ENCODE data around the gene IL17C. TPM values are rescaled to one million over a fixed set of nuclear protein-coding genes. Genes with fewer than 3 reads are reported as not detected.

The IL17C gene
- total RNA-seq, 1 donor from 2014 or later = not detected

DNA sequence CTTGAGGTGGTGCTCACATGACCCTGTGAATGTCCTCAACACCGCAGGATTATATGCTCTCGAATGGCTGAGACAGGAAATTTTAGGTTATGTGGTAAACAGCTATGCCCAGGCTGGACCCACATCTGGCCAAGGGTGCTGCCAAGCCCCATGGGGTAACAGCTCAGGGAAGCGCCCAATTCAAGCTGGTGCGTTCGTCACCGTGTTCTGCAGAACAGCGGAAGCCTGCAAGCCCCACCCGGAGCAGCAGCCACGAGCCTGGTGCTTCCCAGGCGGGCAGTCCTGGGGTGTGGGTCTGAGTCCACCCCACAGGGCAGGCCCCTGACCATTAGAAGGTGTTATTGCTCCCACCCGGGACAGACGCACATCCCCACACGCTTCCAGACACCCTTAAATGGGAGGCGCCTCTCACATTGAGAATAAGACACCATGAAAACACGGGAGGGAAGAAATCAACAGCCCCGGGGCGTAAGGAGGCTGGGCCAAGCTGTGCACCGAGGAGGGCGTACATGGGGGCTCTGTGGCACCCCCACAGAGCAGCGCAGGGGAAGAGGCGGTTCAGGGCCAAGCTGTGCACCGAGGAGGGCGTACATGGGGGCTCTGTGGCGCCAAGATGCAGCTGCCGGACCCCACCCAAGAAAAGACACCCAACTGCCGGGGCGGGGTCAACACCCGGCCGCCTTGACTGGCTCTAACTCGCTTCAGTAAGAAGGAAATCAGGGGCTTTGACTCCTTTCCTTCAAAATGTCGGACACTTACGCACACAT, 15.4 kb downstream of the IL17C start:
- TF ChIP-seq, protein P1, sequence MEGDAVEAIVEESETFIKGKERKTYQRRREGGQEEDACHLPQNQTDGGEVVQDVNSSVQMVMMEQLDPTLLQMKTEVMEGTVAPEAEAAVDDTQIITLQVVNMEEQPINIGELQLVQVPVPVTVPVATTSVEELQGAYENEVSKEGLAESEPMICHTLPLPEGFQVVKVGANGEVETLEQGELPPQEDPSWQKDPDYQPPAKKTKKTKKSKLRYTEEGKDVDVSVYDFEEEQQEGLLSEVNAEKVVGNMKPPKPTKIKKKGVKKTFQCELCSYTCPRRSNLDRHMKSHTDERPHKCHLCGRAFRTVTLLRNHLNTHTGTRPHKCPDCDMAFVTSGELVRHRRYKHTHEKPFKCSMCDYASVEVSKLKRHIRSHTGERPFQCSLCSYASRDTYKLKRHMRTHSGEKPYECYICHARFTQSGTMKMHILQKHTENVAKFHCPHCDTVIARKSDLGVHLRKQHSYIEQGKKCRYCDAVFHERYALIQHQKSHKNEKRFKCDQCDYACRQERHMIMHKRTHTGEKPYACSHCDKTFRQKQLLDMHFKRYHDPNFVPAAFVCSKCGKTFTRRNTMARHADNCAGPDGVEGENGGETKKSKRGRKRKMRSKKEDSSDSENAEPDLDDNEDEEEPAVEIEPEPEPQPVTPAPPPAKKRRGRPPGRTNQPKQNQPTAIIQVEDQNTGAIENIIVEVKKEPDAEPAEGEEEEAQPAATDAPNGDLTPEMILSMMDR (IDR thresholded peaks at IDR 0.05) = no peak
- Histone ChIP-seq H3K9me3 (no peaks in the 10 kb centered on the region), H3K4me3 (no peak overlapping the region), H3K36me3 (peaks cover 10 to 40% of the 10 kb centered on the region in 2 donors), H3K27ac (no peak overlapping the region), H3K4me1 (peaks cover 0 to 11% of the 10 kb centered on the region in 2 donors), H3K27me3 (no peaks in the 10 kb centered on the region)
- no peak for DNase-seq (ENCODE audit: low spot score in 2 of 2)
- intact Hi-C loops (cut with DNase I) = no loop called here

DNA sequence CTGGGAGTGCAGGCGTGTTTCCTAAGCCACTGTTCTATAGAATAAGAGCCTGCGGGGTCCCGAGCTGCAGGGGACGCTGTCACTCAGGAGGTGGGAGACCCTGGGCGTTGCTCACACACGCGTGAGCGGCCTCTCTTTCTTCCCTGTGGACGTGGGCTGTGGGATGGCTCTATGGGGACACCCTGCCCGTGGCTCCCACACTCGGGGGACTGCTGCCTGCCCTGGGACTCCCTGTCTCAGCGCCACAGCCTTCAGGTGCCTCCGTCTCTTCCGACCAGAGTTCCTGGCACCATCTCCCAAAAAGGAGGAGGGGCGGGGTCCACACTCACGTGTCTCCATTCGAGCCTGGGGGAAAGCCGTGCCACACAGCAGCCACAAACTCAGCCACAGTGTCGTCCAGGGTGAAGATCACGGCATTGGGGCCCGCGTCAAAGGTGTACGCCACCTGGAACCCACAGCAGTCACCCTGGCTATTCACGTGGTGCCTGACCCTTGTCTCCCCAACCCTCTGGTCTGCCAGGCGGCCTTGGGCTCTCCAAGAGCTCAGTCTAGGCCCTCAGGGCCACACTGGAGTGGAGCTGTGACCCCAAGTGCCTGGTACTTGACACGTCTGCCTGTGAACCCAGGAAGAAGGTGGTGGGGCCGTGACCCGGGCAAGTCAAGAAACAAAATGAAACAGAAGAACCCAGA, 16.1 kb downstream of the IL17C start:
- H3K9me3 ChIP-seq = no peaks in the 10 kb centered on the region
- TF ChIP-seq, protein P1 (IDR thresholded peaks at IDR 0.05) = no peak
- no peaks in the 10 kb centered on the region for H3K27me3 ChIP-seq
- H3K36me3 ChIP-seq = peaks cover 10 to 40% of the 10 kb centered on the region in 2 donors
- no peak overlapping the region for H3K27ac ChIP-seq
- intact Hi-C loops (cut with DNase I) = no loop called here
- no peak overlapping the region for H3K4me3 ChIP-seq
- DNase-seq (ENCODE audit: low spot score in 2 of 2) = no peak
- peaks cover 0 to 11% of the 10 kb centered on the region in 2 donors for H3K4me1 ChIP-seq

DNA sequence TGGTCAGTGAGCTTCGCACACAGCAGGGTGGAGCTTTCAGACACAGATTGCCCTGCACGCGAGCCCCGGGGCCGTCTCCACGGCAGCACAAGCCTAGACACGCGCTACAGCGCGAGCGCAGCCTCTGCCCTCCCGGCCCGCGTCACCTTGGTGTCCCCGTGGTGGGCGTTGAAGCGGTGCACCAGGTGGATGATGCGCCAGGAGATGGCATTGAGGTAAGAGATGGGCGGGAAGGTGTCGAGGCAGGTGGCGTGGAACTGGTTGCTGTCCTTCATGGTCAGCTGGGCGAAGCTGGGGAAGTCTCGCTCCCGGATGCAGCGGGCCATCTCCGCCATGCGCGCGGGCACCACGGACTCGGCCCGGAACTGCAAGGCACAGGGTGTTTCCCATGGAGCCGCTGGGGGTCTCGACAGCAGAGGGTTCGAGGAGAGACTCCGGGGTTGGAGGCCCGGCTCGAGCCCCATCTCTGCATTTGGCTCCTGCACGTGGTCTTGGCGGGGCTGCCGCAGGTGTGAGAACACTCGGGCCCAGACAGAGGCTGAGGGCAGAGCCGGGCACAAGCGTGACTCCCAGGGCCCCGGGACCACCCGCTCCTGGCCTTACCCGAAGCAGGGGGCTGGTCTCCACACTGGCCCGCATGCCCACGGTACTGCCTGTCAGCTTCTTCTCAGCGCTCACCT, 16.8 kb downstream of the IL17C start:
- Histone ChIP-seq H3K27me3 (no peaks in the 10 kb centered on the region), H3K9me3 (no peaks in the 10 kb centered on the region), H3K36me3 (peaks cover 10 to 40% of the 10 kb centered on the region in 2 donors), H3K27ac (no peak overlapping the region), H3K4me3 (no peak overlapping the region), H3K4me1 (peaks cover 0 to 8% of the 10 kb centered on the region in 2 donors)
- TF ChIP-seq, protein P1 (IDR thresholded peaks at IDR 0.05) = no peak
- DNase-seq (ENCODE audit: low spot score in 2 of 2) = no peak
- intact Hi-C loops (cut with DNase I) = no loop called here

DNA sequence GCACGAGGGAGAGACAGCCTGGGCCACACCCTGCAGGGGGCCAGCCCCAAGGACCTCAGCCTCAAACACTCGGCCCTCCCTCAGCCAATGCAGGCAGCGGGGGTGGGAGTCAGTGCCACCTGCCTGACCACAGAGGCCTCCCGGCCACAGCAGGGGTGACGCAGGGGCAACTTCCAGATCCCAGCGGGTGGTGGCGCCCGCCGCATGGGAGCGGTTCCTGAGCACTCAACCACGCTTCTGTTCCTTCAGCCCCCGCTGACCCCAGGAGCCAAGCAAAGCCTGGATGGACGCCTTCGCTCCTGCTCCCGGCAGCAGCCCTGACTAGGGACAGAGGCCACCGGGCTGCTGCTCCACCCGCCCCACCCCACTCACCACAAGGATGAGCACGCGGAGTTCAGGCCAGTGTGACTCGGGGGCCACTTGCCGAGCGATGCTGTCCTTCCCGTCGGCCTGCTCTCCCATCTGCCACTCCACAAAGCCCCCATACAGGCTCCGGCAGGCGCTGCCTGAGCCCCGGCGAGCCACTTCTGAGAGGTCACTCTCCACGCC, 17.4 kb downstream of the IL17C start:
- TF ChIP-seq, protein P1 (IDR thresholded peaks at IDR 0.05) = no peak
- Histone ChIP-seq H3K9me3 (no peaks in the 10 kb centered on the region), H3K27me3 (no peaks in the 10 kb centered on the region), H3K27ac (no peak overlapping the region), H3K4me3 (no peak overlapping the region), H3K36me3 (peaks cover 10 to 40% of the 10 kb centered on the region in 2 donors), H3K4me1 (peaks cover 0 to 8% of the 10 kb centered on the region in 2 donors)
- intact Hi-C loops (cut with DNase I) = no loop called here
- DNase-seq (ENCODE audit: low spot score in 2 of 2) = no peak

DNA sequence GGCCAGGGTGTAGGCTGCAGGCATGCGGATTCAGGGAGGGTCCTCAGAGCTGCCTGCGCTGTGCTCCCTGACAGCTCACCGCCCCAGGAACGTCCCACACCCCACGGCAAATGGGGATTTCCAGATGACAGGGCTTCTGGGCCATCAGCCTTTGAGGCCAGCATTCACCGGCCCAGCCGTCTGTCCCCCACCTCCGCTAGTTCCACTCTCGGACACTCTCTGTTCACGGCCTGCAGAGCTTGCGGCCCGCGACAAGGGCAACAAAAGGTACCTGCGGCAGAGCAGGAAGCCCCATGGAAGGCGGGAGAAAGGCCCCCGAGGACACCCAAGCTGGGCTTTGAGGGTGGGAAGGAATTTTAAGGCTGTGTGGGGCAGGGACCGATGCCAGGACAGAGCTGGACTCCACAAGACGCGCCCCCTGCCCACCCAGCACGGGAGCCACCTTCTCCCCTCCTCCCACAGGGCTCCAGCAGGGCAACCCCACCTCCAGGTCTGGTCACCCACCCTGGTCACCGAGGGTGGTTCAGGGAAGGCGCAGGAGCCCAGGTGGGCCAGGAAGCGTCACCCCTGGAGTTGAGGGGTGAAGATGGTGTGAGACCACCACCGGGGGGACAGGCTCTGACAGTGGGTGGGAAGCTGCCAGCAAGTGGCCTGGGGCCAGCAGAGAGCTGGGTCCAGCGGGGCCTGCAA, 18.1 kb downstream of the IL17C start:
- intact Hi-C loops (cut with DNase I) = no loop called here
- DNase-seq (ENCODE audit: low spot score in 2 of 2) = no peak

More for the DNA sequence above, 18.1 kb downstream of the IL17C start:
- H3K36me3 ChIP-seq = peaks cover 10 to 40% of the 10 kb centered on the region in 2 donors
- no peaks in the 10 kb centered on the region for H3K9me3 ChIP-seq
- H3K4me3 ChIP-seq = no peak overlapping the region
- H3K4me1 ChIP-seq = peaks cover 0 to 2% of the 10 kb centered on the region in 2 donors
- no peaks in the 10 kb centered on the region for H3K27me3 ChIP-seq
- TF ChIP-seq, protein P1 (IDR thresholded peaks at IDR 0.05) = no peak
- no peak overlapping the region for H3K27ac ChIP-seq

All from ascending aorta (tissue), 2 donors.